Upper lobe of left lung (tissue), 6 donors: ENCODE data around the gene SP6. TPM values are rescaled to one million over a fixed set of nuclear protein-coding genes. Genes with fewer than 3 reads are reported as not detected.

Experiments
- ATAC-seq, 2 donors: fragments of 200-7000 bp; cut with Tn5 transposase; one replicate each; pipeline ENCODE4 v1.9.1; 2022; ENCODE audit warnings: mild to moderate bottlenecking in 2 of 2, moderate library complexity in 2 of 2; ENCODE audit not compliant: low FRiP score in 2 of 2
- DNase-seq, 2 donors: peaks; one replicate each; pipeline ENCODE4 v3.0.0-alpha.2; 2019 to 2020
- H3K27ac ChIP-seq, 4 donors: fragments of 200-600 bp; sonication (generic); one replicate each; pipeline ENCODE4 v1.5.1; 2016 to 2019
- H3K27me3 ChIP-seq, 4 donors: fragments of 200-600 bp; sonication (generic); one replicate each; pipeline ENCODE4 v1.5.1; 2017 to 2019
- H3K36me3 ChIP-seq, 4 donors: fragments of 200-600 bp; sonication (generic); one replicate each; pipeline ENCODE4 v1.5.1; 2016 to 2019
- H3K4me1 ChIP-seq, 4 donors: fragments of 200-600 bp; sonication (generic); one replicate each; pipeline ENCODE4 v1.5.1; 2018 to 2019
- H3K4me3 ChIP-seq, 4 donors: fragments of 200-600 bp; sonication (generic); one replicate each; pipeline ENCODE4 v1.5.1; 2017 to 2019; ENCODE audit warnings: mild to moderate bottlenecking in 2 of 4, moderate library complexity in 1 of 4
- H3K9me3 ChIP-seq, 4 donors: fragments of 200-600 bp; sonication (generic); one replicate each; pipeline ENCODE4 v1.5.1; 2018 to 2019
- EP300 ChIP-seq, 4 donors: sonication (generic); formaldehyde crosslinking; IDR thresholded peaks; one replicate each; pipeline ENCODE4 v1.5.1; 2017; ENCODE audit warnings: antibody characterized with exemption in 4 of 4, control low read depth in 2 of 4
- POLR2A ChIP-seq, 4 donors: fragments of 450-650 bp; IDR thresholded peaks; one replicate each; pipeline ENCODE4 v1.5.1; 2016 to 2017; ENCODE audit warnings: antibody characterized with exemption in 4 of 4, mild to moderate bottlenecking in 2 of 4
- POLR2AphosphoS5 ChIP-seq, 2 donors: sonication (generic); formaldehyde crosslinking; IDR thresholded peaks; one replicate each; pipeline ENCODE4 v1.5.1; 2017; ENCODE audit warnings: antibody characterized with exemption in 2 of 2
- WGBS, 2 donors: methylation state at CpG; one replicate each; pipeline ENCODE4 v1.1.5; 2017 to 2018; 5-methylcytosine and 5-hydroxymethylcytosine counted together
- total RNA-seq, 6 donors: library from RNA; depleted of rRNA in 4 of 6; stranded (reverse); fragments of >200 nt in 4 of 6; gene quantifications; one replicate each; pipeline versions ENCODE4 v1.1.0 to v1.2.1, GENCODE V29; 2016 to 2021
- TF ChIP-seq, protein P1 (sequence below), 6 experiments: fragments of 450-650 bp in 4 of 6; fragments of 200-600 bp in 2 of 6; sonication (generic) in 2 of 6; IDR thresholded peaks; one replicate each; pipeline ENCODE4 v1.5.1; 2016 to 2019; ENCODE audit warnings: antibody characterized with exemption in 6 of 6
- donor health status: DM: no; HTN: no; CAD: no; lungs with moderate emphysema.
- donor health status: DM: no; HTN: yes; CAD: no; lungs with severe emphysema.

Gene SP6
- 1 to 10 TPM in 5 of 6 donors, under 1 TPM in 1; 0.76 to 6.4 (median 2.4) TPM for total RNA-seq

DNA sequence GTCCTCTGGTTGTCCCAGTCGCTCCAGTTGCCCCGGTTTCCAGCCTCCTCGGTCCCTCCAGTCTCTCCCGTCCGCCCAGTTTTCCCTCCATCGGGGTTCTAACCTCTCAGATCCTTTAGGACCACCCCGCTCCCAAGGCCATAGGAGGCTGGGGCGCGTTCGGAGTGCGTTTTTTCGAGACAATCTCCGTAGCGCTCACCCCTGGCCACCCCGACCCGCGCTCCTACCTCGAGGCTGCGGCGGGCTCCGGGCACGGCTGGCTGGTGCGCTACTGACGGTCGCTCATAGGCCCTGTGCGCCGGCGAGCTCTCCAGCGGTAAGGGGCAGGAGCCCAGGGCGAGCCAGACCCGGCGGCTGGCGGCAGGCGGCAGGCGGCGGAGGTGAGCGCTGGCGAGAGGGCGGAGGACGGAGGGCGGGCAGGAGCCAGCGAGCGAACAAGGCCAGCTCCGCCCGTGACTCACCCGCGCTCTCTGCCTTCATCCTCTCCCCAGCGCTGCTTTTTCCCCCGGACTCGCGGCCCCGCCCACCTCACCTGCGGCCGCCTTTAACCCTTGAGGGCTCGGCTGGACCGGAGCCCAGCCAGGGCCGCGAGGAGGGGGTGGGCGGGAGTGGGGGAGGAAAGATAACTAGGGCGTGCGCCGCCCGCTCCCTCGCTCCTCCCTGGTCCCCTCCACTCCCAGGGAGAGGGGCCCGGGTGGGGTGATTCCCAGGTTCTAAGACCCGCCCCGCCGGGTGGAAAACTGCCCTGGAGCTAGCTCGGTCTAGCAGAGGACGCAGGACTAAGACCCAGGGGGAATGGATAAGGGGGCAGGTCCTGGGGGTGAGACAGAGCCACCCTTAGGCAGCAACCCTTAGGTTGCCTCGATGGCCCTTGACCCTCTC, at the start of gene SP6:
TSS of gene SP6 (minus strand) at position 472 of the 882 bp plus-strand sequence. CDS start 2,734 bp downstream, outside the sequence.
- WGBS, 2 donors, result 5 to 11% methylated on average over 25 to 68 of the region's 71 CpGs
- DNase-seq (peak; percentile 85 to 92), ATAC-seq (peak; percentile 84 to 86)
- Histone ChIP-seq H3K27ac (peak within 1 kb of the TSS; percentile 50 to 82 (median 61)), H3K4me3 (peak within 1 kb of the TSS; percentile 5 to 53 (median 46)), H3K4me1 (peaks cover 26 to 42% (median 35%) of the 10 kb centered on the region in 4 donors), H3K27me3 (peaks cover 0 to 52% (median 8%) of the 10 kb centered on the region in 4 donors), H3K9me3 (no peaks in the 10 kb centered on the region), H3K36me3 (peaks cover 0 to 13% (median 0%) of the 10 kb centered on the region in 4 donors)
- TF ChIP-seq POLR2AphosphoS5 (IDR thresholded peaks at IDR 0.05), result peak in 1 of 2 donors; percentile 56
- no peak for TF ChIP-seq EP300 (IDR thresholded peaks at IDR 0.05)
- peak in 1 of 4 donors; percentile 65 for TF ChIP-seq POLR2A (IDR thresholded peaks at IDR 0.05)
- TF ChIP-seq, protein P1, sequence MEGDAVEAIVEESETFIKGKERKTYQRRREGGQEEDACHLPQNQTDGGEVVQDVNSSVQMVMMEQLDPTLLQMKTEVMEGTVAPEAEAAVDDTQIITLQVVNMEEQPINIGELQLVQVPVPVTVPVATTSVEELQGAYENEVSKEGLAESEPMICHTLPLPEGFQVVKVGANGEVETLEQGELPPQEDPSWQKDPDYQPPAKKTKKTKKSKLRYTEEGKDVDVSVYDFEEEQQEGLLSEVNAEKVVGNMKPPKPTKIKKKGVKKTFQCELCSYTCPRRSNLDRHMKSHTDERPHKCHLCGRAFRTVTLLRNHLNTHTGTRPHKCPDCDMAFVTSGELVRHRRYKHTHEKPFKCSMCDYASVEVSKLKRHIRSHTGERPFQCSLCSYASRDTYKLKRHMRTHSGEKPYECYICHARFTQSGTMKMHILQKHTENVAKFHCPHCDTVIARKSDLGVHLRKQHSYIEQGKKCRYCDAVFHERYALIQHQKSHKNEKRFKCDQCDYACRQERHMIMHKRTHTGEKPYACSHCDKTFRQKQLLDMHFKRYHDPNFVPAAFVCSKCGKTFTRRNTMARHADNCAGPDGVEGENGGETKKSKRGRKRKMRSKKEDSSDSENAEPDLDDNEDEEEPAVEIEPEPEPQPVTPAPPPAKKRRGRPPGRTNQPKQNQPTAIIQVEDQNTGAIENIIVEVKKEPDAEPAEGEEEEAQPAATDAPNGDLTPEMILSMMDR (IDR thresholded peaks at IDR 0.05), result peak in 2 of 6 experiments; percentile 46 to 55

DNA sequence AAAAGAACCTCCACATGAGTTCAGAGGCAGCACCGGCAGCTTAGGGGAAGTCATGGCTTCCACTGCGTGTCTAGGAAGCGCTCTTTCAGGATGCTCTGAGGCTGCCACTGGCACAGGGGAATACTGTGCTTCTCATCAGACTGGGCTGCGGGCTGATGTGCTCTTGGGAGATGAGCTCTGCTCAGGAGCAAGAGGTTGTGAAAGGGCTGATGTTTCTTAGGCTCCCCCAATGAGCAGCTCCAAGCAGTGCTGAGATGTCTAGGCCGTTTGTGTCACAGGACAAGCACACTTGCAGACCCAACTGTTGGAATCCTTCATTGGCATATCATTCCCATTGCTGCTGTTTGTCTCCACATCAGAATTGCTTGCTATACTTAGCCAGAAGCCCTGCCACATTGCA, 48.7 kb upstream of the SP6 start:
- WGBS, 2 donors, result 91 to 94% methylated on average over 5 of the region's 5 CpGs
- peaks cover 0 to 10% (median 0%) of the 10 kb centered on the region in 4 donors for H3K36me3 ChIP-seq
- H3K4me1 ChIP-seq, result peaks cover 25 to 41% (median 26%) of the 10 kb centered on the region in 4 donors
- DNase-seq (no peak), ATAC-seq (no peak)
- TF ChIP-seq EP300 (IDR thresholded peaks at IDR 0.05) (no peak), POLR2A (IDR thresholded peaks at IDR 0.05) (no peak), POLR2AphosphoS5 (IDR thresholded peaks at IDR 0.05) (no peak)
- TF ChIP-seq, protein P1 (IDR thresholded peaks at IDR 0.05), result no peak
- H3K9me3 ChIP-seq, result no peaks in the 10 kb centered on the region
- no peak overlapping the region for H3K4me3 ChIP-seq
- H3K27ac ChIP-seq, result peak overlapping the region in 2 of 4 donors; percentile 77 to 80
- H3K27me3 ChIP-seq, result no peaks in the 10 kb centered on the region

- TF ChIP-seq, protein P1 (IDR thresholded peaks at IDR 0.05), result no peak
- TF ChIP-seq POLR2A (IDR thresholded peaks at IDR 0.05) (no peak), EP300 (IDR thresholded peaks at IDR 0.05) (no peak), POLR2AphosphoS5 (IDR thresholded peaks at IDR 0.05) (no peak)
- no peak for ATAC-seq
- peaks cover 0 to 10% (median 0%) of the 10 kb centered on the region in 4 donors for H3K36me3 ChIP-seq
- H3K27me3 ChIP-seq, result no peaks in the 10 kb centered on the region
- no peak overlapping the region for H3K4me3 ChIP-seq
- H3K27ac ChIP-seq, result peak overlapping the region in 2 of 4 donors; percentile 98
- peaks cover 22 to 40% (median 25%) of the 10 kb centered on the region in 4 donors for H3K4me1 ChIP-seq
- no peak for DNase-seq
- H3K9me3 ChIP-seq, result no peaks in the 10 kb centered on the region
Measured at GRCh38 chr17:47898241-47898640, 47.3 kb upstream of the SP6 start.

DNA sequence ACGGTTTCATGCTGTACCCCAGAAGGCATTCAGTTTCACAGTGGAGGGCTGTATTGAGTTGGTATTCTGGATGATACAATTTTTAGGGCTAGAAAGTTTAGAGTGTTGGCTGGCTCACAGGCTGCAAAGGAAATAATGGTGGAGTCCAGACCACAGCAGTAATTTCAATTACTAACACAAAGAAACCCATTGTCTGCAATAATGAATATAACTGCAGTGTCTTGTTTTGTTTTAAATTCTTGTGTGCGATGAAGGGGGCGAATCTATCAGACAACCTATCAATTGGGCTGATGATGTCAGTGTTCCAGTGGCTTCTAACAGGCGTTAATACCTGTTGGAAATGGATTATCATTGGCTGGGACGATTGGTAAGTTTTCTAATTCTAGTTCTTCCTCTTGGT, 46.6 kb upstream of the SP6 start:
- no peak for ATAC-seq
- peaks cover 22 to 40% (median 25%) of the 10 kb centered on the region in 4 donors for H3K4me1 ChIP-seq

More for the DNA sequence above, 46.6 kb upstream of the SP6 start:
- Histone ChIP-seq H3K9me3 (no peaks in the 10 kb centered on the region), H3K36me3 (peaks cover 0 to 10% (median 0%) of the 10 kb centered on the region in 4 donors), H3K4me3 (peak overlapping the region in 2 of 4 donors; percentile 68 to 81), H3K27me3 (no peaks in the 10 kb centered on the region), H3K27ac (peak overlapping the region in 3 of 4 donors; percentile 98 to 100 (median 98))
- WGBS, 2 donors, result 77 to 81% methylated on average over 5 of the region's 5 CpGs
- no peak for DNase-seq
- TF ChIP-seq, protein P1 (IDR thresholded peaks at IDR 0.05), result no peak
- TF ChIP-seq POLR2A (IDR thresholded peaks at IDR 0.05) (no peak), POLR2AphosphoS5 (IDR thresholded peaks at IDR 0.05) (no peak), EP300 (IDR thresholded peaks at IDR 0.05) (no peak)
